GM12874 (cell line): ENCODE measurements around the gene FOXN4.

Experiments used
- TF ChIP-seq, protein P1 (sequence below): IDR thresholded peaks from 2 replicates; pipeline ENCODE4 v1.5.1; 2011; ENCODE audit warnings: low read depth, mild to moderate bottlenecking, control low read depth, low read length, moderate library complexity; ENCODE audit not compliant: insufficient read depth

Gene FOXN4

DNA sequence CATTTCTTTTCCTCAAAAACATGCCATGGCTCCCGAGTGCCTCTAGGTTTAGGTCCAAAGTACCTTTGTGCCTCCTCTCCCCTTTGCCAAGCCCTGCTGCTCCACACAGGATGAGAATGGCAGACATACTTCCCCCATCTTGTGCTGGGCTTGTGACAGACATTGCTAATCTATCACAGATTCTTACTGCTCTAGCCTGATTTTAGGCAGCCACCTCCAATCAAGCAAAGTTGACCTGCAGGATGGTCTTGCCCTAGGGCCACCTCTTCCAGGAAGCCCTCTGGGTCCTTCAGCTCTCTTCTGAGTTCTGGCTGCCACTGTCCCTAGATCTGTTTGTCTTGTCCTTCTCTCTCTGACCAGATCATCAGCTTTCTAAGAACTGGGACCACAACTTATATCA is 20.5 kb downstream of the FOXN4 start:
- TF ChIP-seq, protein P1, sequence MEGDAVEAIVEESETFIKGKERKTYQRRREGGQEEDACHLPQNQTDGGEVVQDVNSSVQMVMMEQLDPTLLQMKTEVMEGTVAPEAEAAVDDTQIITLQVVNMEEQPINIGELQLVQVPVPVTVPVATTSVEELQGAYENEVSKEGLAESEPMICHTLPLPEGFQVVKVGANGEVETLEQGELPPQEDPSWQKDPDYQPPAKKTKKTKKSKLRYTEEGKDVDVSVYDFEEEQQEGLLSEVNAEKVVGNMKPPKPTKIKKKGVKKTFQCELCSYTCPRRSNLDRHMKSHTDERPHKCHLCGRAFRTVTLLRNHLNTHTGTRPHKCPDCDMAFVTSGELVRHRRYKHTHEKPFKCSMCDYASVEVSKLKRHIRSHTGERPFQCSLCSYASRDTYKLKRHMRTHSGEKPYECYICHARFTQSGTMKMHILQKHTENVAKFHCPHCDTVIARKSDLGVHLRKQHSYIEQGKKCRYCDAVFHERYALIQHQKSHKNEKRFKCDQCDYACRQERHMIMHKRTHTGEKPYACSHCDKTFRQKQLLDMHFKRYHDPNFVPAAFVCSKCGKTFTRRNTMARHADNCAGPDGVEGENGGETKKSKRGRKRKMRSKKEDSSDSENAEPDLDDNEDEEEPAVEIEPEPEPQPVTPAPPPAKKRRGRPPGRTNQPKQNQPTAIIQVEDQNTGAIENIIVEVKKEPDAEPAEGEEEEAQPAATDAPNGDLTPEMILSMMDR, result no peak

DNA sequence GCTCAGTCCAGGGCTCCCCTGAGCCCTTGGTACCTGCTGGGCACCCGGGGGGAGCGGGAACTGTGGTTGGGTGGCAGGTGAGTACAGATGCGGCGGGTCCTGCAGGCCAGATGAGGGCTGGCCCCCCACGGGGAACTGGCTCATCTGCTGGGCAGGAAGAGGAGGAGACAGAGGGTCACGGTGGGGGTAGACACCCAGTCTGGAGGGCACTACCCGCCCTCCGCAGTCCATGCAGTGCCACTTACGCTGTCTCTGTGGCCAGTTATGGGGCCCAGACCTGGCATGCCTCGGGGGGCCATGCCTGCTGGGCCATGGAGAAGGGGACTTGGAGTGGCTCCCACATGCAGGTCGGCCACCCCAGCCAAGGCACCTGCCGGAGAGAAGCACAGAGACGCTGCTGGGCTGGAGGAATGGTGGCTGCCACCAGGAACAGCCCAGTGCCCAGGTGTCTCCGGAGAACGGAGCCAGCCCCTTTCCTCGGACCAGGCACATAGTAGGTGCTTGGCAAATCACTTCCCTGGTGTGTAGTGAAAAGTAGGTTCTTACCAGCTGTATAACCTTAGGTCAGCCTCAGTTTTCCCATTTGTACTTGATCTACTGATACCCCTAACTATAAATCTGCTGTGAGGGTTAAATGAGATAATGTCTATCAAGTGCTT is 21.1 kb downstream of the FOXN4 start:
- TF ChIP-seq, protein P1, result no peak

DNA sequence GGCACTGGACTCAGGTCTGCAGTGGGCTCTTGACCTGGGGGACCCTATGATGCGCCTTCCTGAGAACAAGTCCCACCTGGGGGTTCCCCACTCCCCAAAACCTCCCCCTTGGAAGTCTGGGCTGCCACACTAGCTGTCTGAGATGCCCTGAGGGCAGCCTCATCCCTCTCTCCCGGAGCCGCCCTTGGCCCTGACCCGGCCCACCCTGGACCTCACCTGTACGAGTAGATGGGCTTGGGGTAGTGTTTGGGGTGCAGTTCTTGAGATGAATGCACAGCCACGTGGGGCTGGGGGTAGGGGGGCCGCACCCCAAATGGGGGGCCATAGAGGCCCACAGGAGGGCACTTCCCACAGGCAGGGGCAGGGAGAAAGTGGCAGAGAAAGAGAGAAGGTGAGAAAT is 21.9 kb downstream of the FOXN4 start:
- TF ChIP-seq, protein P1, result no peak

DNA sequence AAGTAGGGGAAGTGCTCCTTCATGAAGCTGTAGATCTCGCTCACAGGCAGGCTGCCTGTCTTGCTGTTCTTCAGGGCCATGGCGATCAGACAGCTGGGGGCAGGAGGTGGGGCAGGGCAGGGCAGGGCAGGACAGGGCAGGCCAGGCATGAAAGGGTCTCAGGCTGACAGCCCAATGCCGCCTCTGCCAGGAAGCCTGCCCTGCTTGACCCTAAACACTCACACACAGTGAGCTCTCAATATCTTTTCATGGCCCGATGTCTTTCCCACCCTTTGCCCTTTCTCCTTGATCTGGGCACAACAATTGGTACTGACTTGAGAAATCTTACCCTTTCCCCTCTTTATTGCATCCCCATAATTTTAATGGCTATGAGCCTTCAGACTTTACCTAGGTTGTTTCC is 22.4 kb downstream of the FOXN4 start:
- TF ChIP-seq, protein P1, result no peak

DNA sequence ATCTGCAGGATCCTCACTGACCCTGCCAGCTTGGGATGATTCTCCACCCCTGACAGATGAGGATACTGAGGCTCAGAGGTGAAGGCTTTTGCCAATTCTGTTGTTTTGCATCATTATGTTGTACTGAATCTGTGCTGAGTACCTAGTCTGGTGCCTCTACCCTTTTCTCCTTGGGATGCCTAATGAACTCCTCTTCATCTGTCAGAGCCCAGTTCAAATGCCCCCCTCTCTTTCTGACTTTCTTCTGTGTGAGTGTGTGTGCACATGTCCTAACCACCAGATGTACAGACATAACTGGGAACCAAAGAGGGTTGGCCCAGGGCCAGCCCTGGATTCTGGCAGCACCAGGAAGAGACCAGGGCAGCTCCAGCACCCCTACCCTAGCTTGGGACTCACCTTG is 22.8 kb downstream of the FOXN4 start:
- TF ChIP-seq, protein P1, result no peak

DNA sequence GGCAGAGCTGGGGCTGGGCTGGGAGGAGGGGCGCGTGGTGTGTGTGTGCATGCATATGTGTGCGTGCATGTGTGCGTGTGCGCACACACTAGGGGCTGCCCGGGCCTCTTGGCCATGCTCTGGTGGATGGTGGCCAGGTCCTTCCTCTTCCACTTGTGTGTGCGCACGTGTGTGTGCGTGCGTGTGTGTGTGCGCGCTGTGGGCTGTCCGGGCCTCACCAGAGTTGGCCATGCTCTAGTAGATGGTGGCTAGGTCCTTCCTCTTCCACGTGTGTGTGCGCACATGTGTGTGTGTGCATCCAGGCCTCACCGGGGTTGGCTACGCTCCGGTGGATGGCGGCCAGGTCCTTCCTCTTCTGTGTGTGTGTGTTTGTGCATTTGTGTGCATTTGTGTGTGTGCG is 24.7 kb downstream of the FOXN4 start:
- TF ChIP-seq, protein P1, result no peak

DNA sequence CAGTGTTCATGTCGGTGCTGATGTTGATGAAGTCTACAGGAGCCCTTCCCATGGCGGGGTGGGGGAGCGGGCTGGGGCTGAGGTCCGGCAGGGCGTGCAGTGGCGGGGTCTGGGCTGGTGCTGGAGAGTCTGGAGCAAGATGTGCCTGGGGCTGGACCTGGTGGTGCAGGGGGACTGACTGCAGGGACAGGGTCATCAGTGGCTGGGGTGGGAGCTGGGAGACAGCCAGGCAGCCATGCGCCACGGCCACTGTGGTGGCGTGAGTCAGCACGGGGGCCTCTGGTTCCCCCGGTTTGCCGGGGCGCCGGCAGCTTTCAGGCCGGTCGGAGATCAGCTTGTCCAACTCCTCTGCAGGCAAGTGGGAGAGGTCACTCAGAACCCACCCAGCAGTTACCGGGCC is 27.6 kb downstream of the FOXN4 start:
- TF ChIP-seq, protein P1, result no peak
